CD4-positive, alpha-beta T cell treated with Interleukin-4 for 4 hours (primary cell): Measurements from ENCODE around the gene SSR2.
A peak's percentile ranks its signal among the peaks of the same experiment; 100 is the strongest.

Experiments used
- DNase-seq: peaks from one replicate; pipeline ENCODE4 v3.0.0-alpha.2; 2020

SSR2 gene

DNA sequence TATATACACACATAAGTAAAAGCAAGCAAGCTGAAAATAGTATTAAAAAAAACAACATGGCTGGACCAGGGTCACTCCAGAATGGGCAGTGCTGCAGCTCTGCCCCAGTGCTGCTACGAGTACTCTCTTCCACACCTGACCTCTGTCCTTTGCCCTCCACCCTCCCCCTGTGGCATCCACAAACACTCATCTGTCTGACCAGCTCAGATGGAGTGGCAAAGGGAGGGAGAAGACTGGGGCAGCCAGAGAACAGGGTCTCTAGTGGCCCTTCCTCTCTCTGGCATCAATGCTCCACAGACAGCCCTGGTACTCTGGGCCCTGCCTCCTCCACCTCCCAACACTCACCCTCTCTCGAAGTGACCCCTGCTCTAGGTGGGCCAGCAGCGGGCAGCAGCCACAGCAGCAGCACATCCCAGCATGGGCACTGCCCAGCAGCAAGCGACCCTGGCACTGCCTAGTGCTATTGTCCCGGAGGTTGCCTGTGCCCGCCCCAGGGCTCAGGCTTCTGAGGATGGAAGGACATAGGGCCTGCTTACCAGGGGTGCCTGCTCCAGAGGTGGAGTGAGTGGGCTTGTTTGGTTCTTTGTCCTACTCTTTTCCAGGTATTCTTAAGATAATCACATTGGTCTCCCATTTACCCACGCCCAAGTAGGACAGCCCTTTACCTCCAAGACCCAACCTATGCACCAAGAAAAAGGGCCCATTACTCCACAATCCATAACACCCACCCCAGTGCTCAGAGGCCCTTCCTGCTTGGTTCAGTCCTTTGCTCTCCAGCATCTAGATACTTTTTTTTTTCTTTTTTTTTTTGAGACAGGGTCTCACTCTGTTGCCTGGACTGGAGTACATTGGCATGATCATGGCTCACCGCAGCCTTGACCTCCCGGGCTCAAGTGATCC lies 48.6 kb downstream of the SSR2 start:
- no peak for DNase-seq

DNA sequence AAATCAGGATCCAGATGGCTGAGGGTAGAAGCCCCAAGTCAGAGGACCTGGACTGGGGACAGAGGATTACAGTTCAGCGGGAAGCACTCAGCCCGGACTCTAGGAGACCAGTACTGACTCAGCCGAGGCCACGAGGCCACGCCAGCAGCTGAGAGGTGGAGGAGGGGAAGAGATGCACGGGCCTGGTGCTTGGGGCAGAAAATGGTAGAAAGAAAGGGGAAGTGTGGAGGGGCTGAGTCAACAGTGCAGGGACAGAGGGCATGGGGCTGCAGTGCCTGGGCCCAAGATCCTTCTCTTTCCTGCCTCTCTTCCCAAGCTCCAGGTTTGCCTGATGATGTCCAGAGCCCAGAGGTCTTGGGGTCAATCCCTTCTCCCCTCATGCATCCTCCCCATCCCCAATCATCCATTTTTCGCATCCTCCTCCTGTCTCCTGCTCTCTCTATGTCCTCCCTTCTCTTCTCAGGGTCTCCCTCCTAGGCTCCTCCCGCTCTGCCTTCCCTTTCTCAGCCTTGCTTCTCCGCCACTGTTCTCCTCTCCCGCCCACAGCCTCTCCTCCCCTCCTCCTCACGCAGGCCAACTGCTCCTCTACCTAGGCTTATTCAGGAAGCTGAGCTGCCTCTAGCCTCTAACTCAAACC lies 50.1 kb downstream of the SSR2 start:
- DNase-seq, result peak; percentile 20

DNA sequence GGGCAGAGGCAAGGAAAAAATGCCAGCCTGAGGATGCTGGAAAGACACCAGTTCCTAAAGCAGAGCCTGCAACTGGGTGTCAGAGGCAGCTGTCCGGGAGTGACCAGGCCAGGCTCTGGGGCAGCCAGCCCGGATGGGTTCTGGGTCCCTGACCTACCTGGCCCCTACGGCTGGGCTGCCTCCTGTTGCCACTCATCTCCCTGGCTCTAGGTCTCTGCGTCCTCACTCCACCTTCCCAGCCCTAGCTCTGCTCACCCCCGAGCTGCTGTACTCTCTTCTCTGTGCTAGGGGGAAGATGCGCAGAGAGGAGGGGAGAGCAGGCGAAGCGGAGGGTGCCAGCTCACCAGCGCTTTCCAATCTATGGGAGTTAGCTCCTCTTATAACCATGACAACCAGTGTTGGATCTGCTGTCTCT lies 51.4 kb downstream of the SSR2 start:
- no peak for DNase-seq

DNA sequence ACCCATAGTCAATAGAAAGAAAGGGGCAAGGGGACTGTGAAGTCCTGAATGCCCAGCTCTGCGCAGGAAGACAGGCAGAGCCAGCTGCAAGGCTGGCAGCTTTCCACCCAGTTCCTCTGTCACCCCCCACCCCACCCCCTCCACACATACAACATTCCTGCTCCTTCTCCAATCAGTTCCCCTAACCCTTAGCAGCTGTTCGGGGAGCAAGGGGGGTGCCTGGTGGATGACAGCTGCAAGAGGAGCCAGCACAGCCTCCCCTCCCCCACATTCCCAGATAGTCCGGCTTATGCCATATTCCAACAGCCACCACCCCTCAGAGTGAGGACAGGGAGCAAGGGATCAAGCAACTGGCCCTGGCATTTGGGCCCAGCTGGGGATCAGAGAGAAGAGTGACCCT lies 52.1 kb downstream of the SSR2 start:
- DNase-seq, result no peak

DNA sequence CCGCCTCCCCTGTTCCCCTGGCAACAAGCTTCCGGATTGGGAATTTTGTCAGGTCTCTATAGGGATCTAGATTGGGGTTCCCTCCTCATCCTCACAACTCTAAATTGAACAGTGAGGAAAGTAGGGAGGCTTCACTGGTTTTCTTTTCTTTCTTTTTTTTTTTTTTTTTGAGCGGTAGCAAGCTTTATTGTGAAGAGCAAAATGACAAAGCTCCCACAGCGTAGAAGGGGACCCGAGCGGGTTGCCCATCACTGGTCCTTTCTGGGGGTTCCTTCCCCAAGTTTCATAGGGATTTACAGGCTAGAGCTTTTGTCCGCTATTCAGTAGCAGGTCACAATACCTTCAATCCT lies 52.7 kb downstream of the SSR2 start:
- no peak for DNase-seq

DNA sequence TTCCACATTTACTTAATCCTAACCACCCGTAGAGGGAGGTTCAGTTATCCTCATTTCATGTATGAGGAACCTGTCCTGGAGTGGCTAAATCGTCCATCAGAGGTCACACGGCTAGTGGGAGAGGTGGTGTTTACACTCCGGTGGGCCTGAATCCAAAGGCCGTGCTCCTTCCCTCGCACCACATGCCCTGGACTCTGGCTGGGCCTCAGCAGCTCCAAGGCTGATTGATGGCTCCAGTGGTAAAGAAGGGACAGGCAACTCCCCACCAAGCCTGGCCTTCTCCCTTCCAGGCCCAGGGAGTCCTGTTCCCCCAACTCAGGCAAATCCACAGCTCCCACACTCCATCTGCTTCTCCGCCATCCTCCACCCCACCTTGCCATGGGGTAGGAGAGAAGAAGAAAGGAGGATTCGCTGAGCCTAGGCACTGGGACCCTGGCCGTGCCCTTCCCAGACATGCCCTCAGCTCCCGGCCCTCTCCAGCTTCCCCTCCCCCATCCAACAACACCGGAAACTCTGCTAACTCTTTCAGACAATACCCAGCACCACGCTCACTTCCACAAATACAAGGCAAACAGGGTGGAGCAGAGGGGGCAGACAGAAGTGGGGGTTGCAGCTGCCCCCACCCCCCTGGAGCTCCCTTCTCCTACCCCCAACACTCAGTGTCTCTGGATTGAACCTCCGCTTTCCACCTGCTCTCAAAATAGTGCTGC lies 53.3 kb downstream of the SSR2 start:
- no peak for DNase-seq

DNA sequence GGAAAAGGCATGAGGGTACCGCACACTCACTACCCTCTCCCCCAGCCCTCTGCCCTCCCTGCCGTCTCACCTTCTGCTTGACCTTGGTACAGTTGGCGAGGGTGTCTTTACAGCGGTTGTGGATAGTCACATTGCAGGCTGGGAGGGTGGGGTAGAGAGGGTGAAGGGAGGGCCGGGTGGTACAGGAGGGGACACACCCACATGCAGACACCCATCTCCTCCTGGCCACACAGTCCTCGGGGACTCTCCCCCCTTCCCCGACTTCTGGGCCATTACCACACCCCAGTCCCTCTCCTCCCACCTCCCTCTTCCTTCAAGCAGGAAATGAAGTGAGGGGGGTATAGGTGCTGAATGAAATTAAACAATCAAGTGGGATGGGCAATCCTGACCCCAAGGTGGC lies 54.0 kb downstream of the SSR2 start:
- DNase-seq, result no peak

DNA sequence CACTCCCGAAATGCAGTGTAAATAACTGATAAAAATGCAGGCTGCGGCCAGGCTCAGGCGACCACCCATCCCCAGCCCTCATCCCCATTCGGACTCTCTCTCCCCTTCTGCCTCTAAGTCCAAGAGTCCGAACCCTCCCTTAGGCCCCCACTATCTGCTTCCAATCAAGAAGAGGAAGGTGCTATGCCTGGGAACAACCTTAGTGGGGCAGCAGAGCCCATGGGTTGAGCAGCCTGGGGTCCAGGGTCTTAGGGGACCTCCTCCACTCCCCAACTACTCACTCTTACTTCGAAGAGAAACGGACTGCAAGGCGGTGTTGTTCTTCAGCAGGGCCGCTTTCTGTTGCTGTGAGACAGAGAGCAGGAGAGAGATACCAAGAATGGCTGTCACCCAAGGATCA lies 54.6 kb downstream of the SSR2 start:
- DNase-seq, result no peak

DNA sequence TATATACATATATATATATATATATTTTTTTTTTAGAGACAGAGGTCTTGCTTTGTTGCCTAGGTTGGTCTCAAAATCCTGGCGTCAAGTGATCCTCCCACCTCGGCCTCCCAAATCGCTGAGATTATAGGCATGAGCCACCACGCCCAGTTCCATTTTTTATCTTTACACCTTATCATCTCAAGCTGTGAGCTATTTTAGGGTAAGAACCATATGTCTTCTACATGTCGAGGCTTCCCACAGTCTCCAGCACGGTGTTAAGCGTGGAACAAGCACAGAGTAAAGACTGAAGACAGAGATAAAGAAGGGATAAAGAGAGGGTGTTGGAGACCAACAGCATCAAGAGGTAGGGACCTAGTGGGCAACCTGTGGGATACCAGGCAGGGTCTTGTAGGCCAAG lies 56.6 kb downstream of the SSR2 start:
- no peak for DNase-seq

DNA sequence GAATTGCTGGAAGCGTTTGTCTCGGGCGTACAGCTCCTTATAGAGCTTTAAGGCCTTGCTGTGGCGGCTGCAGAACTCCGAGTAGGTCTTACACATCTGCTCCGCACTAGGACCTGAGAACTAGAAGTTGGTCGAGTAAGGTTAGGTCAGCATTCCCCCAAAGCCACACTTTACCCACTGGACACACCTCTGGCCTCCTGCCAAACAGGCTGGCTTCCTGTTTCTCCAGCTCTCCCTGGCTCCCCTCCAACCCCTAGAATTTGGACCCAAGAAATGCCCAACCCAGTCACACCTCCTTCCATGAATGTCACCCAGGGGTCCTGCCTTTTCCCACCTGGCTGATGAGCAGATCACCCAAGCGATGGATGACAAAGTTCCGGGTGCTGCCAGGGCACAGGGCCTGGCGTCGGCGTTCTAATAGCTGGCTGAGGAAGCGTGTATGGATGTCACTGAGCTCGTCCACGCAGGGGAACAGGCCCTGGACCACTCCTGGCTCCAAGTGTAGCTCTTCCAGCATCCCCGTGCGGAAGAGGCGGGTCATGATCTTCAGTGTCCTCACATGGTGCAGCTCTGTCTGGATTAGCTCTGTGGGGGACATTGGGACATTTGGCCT lies 58.0 kb downstream of the SSR2 start:
- DNase-seq, result no peak

DNA sequence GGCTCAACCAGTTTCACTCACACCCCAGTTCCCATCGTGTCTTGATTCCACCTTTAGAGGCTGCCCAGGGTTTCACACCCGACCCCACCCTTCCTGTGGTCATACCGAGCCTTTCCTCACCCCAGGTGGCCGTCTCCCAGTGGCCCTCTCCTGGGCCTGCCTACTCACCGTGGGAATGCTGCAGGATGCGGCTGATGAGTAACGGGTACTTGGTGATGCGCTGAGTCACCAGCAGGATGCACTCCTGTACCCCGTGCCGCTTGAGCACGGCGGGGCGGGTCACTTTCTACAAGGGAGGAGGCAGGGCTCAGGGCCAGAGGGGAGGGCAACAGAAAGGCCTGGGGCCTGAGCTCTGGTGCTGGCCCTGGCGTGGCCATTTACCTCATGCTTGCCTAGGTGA lies 58.8 kb downstream of the SSR2 start:
- DNase-seq, result peak; percentile 22

DNA sequence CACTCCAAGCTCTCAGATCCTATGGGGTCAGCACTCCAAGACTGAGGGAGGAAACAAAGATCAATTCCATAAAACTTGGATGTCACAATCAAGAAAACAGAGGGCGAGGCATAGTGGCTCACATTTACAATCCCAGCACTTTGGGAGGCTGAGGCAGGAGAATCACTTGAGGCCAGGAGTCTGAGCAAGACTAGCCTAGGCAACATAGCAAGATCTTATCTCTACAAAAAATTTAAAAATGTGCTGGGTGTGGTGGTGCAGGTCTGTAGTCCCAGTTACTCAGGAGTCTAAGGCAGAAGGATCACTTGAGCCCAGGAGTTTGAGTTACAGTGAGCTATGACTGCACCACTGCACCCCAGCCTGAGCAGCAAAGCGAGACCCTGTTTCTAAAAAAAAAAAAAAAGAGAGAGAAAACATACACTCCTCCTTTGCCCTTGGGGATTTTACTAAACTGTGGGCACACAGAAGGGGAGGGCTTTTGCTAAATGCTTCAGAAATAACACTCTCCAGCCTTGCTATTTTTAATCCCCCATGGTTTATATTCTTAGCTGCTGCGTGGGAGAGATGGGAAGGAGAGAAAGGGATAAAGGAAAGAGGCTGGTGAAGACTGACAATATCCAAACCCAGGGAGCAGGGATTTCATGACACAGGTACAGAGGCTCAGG lies 60.5 kb downstream of the SSR2 start:
- no peak for DNase-seq
